ENCODE measurements around the gene NACC2. TPM values are rescaled to one million over a fixed set of nuclear protein-coding genes. Genes with fewer than 3 reads are reported as not detected.

NACC2 gene
- polyA plus RNA-seq, 3 donors: 8.1 to 32.4 (median 8.7) TPM

DNA sequence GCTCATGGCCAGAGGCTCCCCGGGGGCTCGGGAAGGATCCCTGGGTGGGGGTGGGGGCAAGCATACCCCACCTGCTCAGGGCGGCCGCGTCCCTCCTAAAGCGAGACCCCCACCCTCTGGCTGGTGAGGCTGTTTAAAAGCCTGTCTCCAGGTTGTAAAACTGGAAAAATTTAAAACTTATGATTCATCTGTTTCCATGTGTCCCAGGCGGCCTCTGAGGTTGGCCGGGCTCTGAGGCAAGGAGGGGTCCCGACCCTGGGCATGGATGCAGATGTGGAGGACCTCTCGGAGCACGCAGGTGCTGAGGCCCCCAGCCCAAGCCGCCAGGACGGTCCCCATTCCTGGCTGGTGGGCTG lies 47.7 kb upstream of the NACC2 start:
- Mint-ChIP-seq H3K27ac (no peak overlapping the region), H3K9me3 (no peaks in the 10 kb centered on the region), H3K4me3 (no peak overlapping the region), H3K4me1 (no peaks in the 10 kb centered on the region), H3K27me3 (ENCODE audit: low read depth in 3 of 3) (peaks cover 8 to 18% (median 11%) of the 10 kb centered on the region in 3 donors), H3K36me3 (no peaks in the 10 kb centered on the region)
- Histone ChIP-seq H3K4me2 (replicated peaks; ENCODE audit: extremely low read depth, low read length, poor library complexity, severe bottlenecking) (no peak overlapping the region), H4K20me1 (ENCODE audit: insufficient read depth, low read length) (no peaks in the 10 kb centered on the region), H3K9ac (ENCODE audit: insufficient read depth, low read length, poor library complexity, severe bottlenecking) (no peak overlapping the region), H3K27ac (ENCODE audit: low read depth in 1 of 2, low read length in 2 of 2) (no peak overlapping the region), H2AFZ (ENCODE audit: insufficient read depth, low read depth, low read length, poor library complexity, severe bottlenecking) (no peak overlapping the region), H3K79me2 (ENCODE audit: insufficient read depth, low read length) (no peaks in the 10 kb centered on the region), H3K27me3 (ENCODE audit: control insufficient read depth in 2 of 2, insufficient read depth in 2 of 2, low read length in 2 of 2) (peaks cover 0 to 2% of the 10 kb centered on the region in 2 donors), H3K9me3 (replicated peaks in 1 of 2; ENCODE audit: control insufficient read depth in 1 of 2, insufficient read depth in 1 of 2, low read length in 2 of 2) (no peaks in the 10 kb centered on the region), H3K4me1 (ENCODE audit: control insufficient read depth in 1 of 2, insufficient read depth in 2 of 2, low read length in 2 of 2) (no peaks in the 10 kb centered on the region), H3K4me3 (replicated peaks in 1 of 3; ENCODE audit: low read depth in 2 of 3, low read length in 3 of 3) (no peak overlapping the region), H3K36me3 (replicated peaks in 1 of 2; ENCODE audit: control insufficient read depth in 1 of 2, insufficient read depth in 2 of 2, low read length in 2 of 2) (no peaks in the 10 kb centered on the region)
- no peak for DNase-seq
- intact Hi-C loops (cut with micrococcal nuclease): no loop called here
- WGBS (ENCODE audit: insufficient coverage): 60% methylated on average over 9 of the region's 13 CpGs
- TF ChIP-seq, protein P1, sequence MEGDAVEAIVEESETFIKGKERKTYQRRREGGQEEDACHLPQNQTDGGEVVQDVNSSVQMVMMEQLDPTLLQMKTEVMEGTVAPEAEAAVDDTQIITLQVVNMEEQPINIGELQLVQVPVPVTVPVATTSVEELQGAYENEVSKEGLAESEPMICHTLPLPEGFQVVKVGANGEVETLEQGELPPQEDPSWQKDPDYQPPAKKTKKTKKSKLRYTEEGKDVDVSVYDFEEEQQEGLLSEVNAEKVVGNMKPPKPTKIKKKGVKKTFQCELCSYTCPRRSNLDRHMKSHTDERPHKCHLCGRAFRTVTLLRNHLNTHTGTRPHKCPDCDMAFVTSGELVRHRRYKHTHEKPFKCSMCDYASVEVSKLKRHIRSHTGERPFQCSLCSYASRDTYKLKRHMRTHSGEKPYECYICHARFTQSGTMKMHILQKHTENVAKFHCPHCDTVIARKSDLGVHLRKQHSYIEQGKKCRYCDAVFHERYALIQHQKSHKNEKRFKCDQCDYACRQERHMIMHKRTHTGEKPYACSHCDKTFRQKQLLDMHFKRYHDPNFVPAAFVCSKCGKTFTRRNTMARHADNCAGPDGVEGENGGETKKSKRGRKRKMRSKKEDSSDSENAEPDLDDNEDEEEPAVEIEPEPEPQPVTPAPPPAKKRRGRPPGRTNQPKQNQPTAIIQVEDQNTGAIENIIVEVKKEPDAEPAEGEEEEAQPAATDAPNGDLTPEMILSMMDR (IDR thresholded peaks at IDR 0.05): no peak

DNA sequence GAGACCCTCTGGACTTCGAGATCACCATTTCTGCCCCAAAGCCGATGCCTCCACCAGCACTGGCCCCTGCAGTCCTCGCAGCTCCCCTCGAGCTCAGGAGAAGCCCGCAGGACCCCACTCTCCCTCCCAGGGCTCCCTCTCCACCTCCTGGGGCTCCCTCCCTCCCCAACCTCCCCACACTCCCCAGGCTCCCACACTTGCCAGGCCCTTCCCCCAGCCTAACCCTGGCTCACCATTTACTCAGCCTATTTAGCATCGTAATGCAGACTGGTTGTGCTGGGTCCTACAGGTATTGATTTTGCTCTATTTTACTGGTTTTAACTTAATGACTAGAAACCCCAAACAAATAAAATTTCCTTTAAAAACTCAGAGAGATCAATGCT lies 47.3 kb upstream of the NACC2 start:
- Histone ChIP-seq H3K27ac (ENCODE audit: low read depth in 1 of 2, low read length in 2 of 2) (no peak overlapping the region), H3K36me3 (replicated peaks in 1 of 2; ENCODE audit: control insufficient read depth in 1 of 2, insufficient read depth in 2 of 2, low read length in 2 of 2) (no peaks in the 10 kb centered on the region), H3K4me3 (replicated peaks in 1 of 3; ENCODE audit: low read depth in 2 of 3, low read length in 3 of 3) (no peak overlapping the region), H3K9me3 (replicated peaks in 1 of 2; ENCODE audit: control insufficient read depth in 1 of 2, insufficient read depth in 1 of 2, low read length in 2 of 2) (no peaks in the 10 kb centered on the region), H3K4me1 (ENCODE audit: control insufficient read depth in 1 of 2, insufficient read depth in 2 of 2, low read length in 2 of 2) (no peaks in the 10 kb centered on the region), H3K9ac (ENCODE audit: insufficient read depth, low read length, poor library complexity, severe bottlenecking) (no peak overlapping the region), H3K27me3 (ENCODE audit: control insufficient read depth in 2 of 2, insufficient read depth in 2 of 2, low read length in 2 of 2) (no peaks in the 10 kb centered on the region), H4K20me1 (ENCODE audit: insufficient read depth, low read length) (no peaks in the 10 kb centered on the region), H3K79me2 (ENCODE audit: insufficient read depth, low read length) (no peaks in the 10 kb centered on the region), H3K4me2 (replicated peaks; ENCODE audit: extremely low read depth, low read length, poor library complexity, severe bottlenecking) (no peak overlapping the region), H2AFZ (ENCODE audit: insufficient read depth, low read depth, low read length, poor library complexity, severe bottlenecking) (no peak overlapping the region)
- WGBS (ENCODE audit: insufficient coverage): 90% methylated on average over 5 of the region's 6 CpGs
- no peak overlapping the region for H3K4me3 Mint-ChIP-seq
- H3K27me3 Mint-ChIP-seq (ENCODE audit: low read depth in 3 of 3): peaks cover 9 to 16% (median 11%) of the 10 kb centered on the region in 3 donors
- no peaks in the 10 kb centered on the region for H3K4me1 Mint-ChIP-seq
- TF ChIP-seq, protein P1 (IDR thresholded peaks at IDR 0.05): no peak
- DNase-seq: no peak
- intact Hi-C loops (cut with micrococcal nuclease): no loop called here
- no peaks in the 10 kb centered on the region for H3K9me3 Mint-ChIP-seq
- no peaks in the 10 kb centered on the region for H3K36me3 Mint-ChIP-seq
- no peak overlapping the region for H3K27ac Mint-ChIP-seq

Measured in CD14-positive monocyte (primary cell).